Naive thymus-derived CD4-positive, alpha-beta T cell (primary cell): ENCODE data around the gene TMEM247. TPM values are rescaled to one million over a fixed set of nuclear protein-coding genes. Genes with fewer than 3 reads are reported as not detected.

Experiments
- ATAC-seq: fragments of 150-1000 bp; cut with Tn5 transposase; 2 replicates; pipeline ENCODE4 v1.10.0; 2021; ENCODE audit warnings: mild to moderate bottlenecking, moderate library complexity
- CTCF ChIA-PET: fragments of 350-600 bp; sonication (Branson Sonifier 250); formaldehyde crosslinking; loops from one replicate; lab custom pipeline; 2021; ENCODE audit warnings: antibody characterized with exemption; lab: Charles Lee
- POLR2A ChIA-PET: fragments of 350-600 bp; sonication (Branson Sonifier 250); formaldehyde crosslinking; loops from one replicate; lab custom pipeline; 2021; ENCODE audit warnings: antibody characterized with exemption, inconsistent platforms; lab: Charles Lee
- DNase-seq, 9 donors: peaks; one replicate each; pipeline versions ENCODE4 v3.0.0 to v3.0.0-alpha.2; 2020 to 2022; ENCODE audit warnings: mixed read lengths in 1 of 9
- H3K27ac ChIP-seq: one replicate; pipeline ENCODE4 v1.7.0; 2013; ENCODE audit warnings: mild to moderate bottlenecking, low read depth, low read length, moderate library complexity
- H3K27me3 ChIP-seq, 2 donors: one replicate each; pipeline ENCODE4 v1.7.0; 2013; ENCODE audit warnings: low read length in 2 of 2, mild to moderate bottlenecking in 2 of 2, moderate library complexity in 2 of 2; ENCODE audit not compliant: control insufficient read depth in 2 of 2, insufficient read depth in 2 of 2
- H3K36me3 ChIP-seq, 3 experiments: 1 replicate in 2 of 3; 2 replicates in 1 of 3; pipeline ENCODE4 v1.7.0; 2013; ENCODE audit warnings: low read length in 3 of 3, mild to moderate bottlenecking in 3 of 3, moderate library complexity in 1 of 3; ENCODE audit not compliant: insufficient read depth in 3 of 3, control insufficient read depth in 2 of 3
- H3K4me1 ChIP-seq, 2 donors: one replicate each; pipeline ENCODE4 v1.7.0; 2013; ENCODE audit warnings: low read length in 2 of 2, mild to moderate bottlenecking in 2 of 2, moderate library complexity in 1 of 2; ENCODE audit not compliant: control insufficient read depth in 2 of 2, insufficient read depth in 2 of 2
- H3K4me3 ChIP-seq: 2 replicates; pipeline ENCODE4 v1.7.0; 2013; ENCODE audit warnings: mild to moderate bottlenecking, low read length
- H3K9me3 ChIP-seq, 3 experiments: 1 replicate in 2 of 3; 2 replicates in 1 of 3; pipeline ENCODE4 v1.7.0; 2013; ENCODE audit warnings: low read length in 3 of 3; ENCODE audit not compliant: control insufficient read depth in 2 of 3
- H3K27ac Mint-ChIP-seq, 9 donors: one replicate each; pipeline ENCODE4 v1.8.0; 2020 to 2022; ENCODE audit warnings: mixed read lengths in 9 of 9, mild to moderate bottlenecking in 8 of 9, moderate library complexity in 5 of 9, inconsistent platforms in 2 of 9
- H3K27me3 Mint-ChIP-seq, 5 donors: one replicate each; pipeline ENCODE4 v1.8.0; 2021 to 2022; ENCODE audit warnings: mixed read lengths in 5 of 5, mild to moderate bottlenecking in 1 of 5
- H3K36me3 Mint-ChIP-seq, 5 donors: one replicate each; pipeline ENCODE4 v1.8.0; 2020 to 2022; ENCODE audit warnings: mixed read lengths in 5 of 5, mild to moderate bottlenecking in 3 of 5, inconsistent platforms in 1 of 5
- H3K4me1 Mint-ChIP-seq, 7 donors: one replicate each; pipeline ENCODE4 v1.8.0; 2020 to 2022; ENCODE audit warnings: mixed read lengths in 7 of 7, mild to moderate bottlenecking in 3 of 7, inconsistent platforms in 1 of 7
- H3K4me3 Mint-ChIP-seq, 10 donors: one replicate each; pipeline ENCODE4 v1.8.0; 2020 to 2022; ENCODE audit warnings: mild to moderate bottlenecking in 10 of 10, mixed read lengths in 10 of 10, moderate library complexity in 6 of 10, inconsistent platforms in 2 of 10
- H3K9me3 Mint-ChIP-seq, 11 donors: one replicate each; pipeline ENCODE4 v1.8.0; 2020 to 2022; ENCODE audit warnings: mixed read lengths in 11 of 11, mild to moderate bottlenecking in 4 of 11, inconsistent platforms in 1 of 11, moderate library complexity in 1 of 11
- intact Hi-C, 2 donors: fragments of 100-400 bp; cut with micrococcal nuclease; formaldehyde crosslinking; loops; one replicate each; pipeline ENCODE4 v1.15.1; 2023
- polyA plus RNA-seq, 2 donors: library from polyadenylated mRNA; unstranded; fragments of 300-500 nt; fragmentation: Illumina TruSeq; gene quantifications; one replicate each; pipeline ENCODE4 v1.2.3, GENCODE V29; 2021
- total RNA-seq, 6 experiments: library from RNA in 5 of 6; stranded (reverse) in 5 of 6; gene quantifications; 1 replicate in 5 of 6; 2 replicates in 1 of 6; pipeline ENCODE4 v1.2.3 and lab custom pipeline; 2021 to 2026

The TMEM247 gene
- total and polyA plus RNA-seq, 7 experiments from 2014 or later, result not detected

GRCh38 chr2:46481198-46482193 is 2.1 kb downstream of the TMEM247 start:
- POLR2A ChIA-PET, result no interaction called here
- no peaks in the 10 kb centered on the region for H3K9me3 ChIP-seq

GRCh38 chr2:46482490-46482889 is 3.1 kb downstream of the TMEM247 start:
- ChIA-PET CTCF (no interaction called here), POLR2A (no interaction called here)
- H3K36me3 Mint-ChIP-seq, result peaks cover 0 to 7% (median 0%) of the 10 kb centered on the region in 5 donors
- Histone ChIP-seq H3K4me1 (peaks cover 0 to 7% of the 10 kb centered on the region in 2 donors), H3K27ac (no peak overlapping the region), H3K27me3 (no peaks in the 10 kb centered on the region), H3K4me3 (no peak overlapping the region), H3K9me3 (no peaks in the 10 kb centered on the region), H3K36me3 (no peaks in the 10 kb centered on the region)
- H3K27me3 Mint-ChIP-seq, result peaks cover 0 to 2% (median 0%) of the 10 kb centered on the region in 5 donors
- intact Hi-C loops, result no loop called here
- no peak overlapping the region for H3K4me3 Mint-ChIP-seq
- H3K27ac Mint-ChIP-seq, result no peak overlapping the region
- DNase-seq, result no peak
- H3K9me3 Mint-ChIP-seq, result peaks cover 0 to 9% (median 0%) of the 10 kb centered on the region in 11 donors
- H3K4me1 Mint-ChIP-seq, result peaks cover 0 to 16% (median 12%) of the 10 kb centered on the region in 7 donors
- no peak for ATAC-seq

More at GRCh38 chr2:46481198-46482193, 2.1 kb downstream of the TMEM247 start:
- Mint-ChIP-seq H3K4me3 (no peak overlapping the region), H3K27ac (no peak overlapping the region), H3K9me3 (peaks cover 0 to 16% (median 3%) of the 10 kb centered on the region in 11 donors), H3K27me3 (peaks cover 0 to 5% (median 0%) of the 10 kb centered on the region in 5 donors), H3K4me1 (peaks cover 8 to 26% (median 22%) of the 10 kb centered on the region in 7 donors), H3K36me3 (peaks cover 0 to 11% (median 4%) of the 10 kb centered on the region in 5 donors)
- no peak for DNase-seq
- H3K27ac ChIP-seq, result no peak overlapping the region
- no peaks in the 10 kb centered on the region for H3K27me3 ChIP-seq
- intact Hi-C loops, result no loop called here
- CTCF ChIA-PET, result interaction anchor here (0.6 kb wide), 1 partner anchor 1935 kb away, joined by 3 read pairs; no protein-coding TSS in a partner anchor
- no peaks in the 10 kb centered on the region for H3K36me3 ChIP-seq
- ATAC-seq, result no peak
- H3K4me1 ChIP-seq, result peaks cover 0 to 12% of the 10 kb centered on the region in 2 donors
- H3K4me3 ChIP-seq, result no peak overlapping the region

GRCh38 chr2:46485002-46485401 is 5.6 kb downstream of the TMEM247 start:
- CTCF ChIA-PET, result no interaction called here
- H3K9me3 Mint-ChIP-seq, result no peaks in the 10 kb centered on the region
- H3K27me3 Mint-ChIP-seq, result peaks cover 0 to 4% (median 0%) of the 10 kb centered on the region in 5 donors
- no peaks in the 10 kb centered on the region for H3K36me3 Mint-ChIP-seq
- no peak overlapping the region for H3K4me3 Mint-ChIP-seq
- H3K4me1 Mint-ChIP-seq, result peaks cover 0 to 5% (median 1%) of the 10 kb centered on the region in 7 donors
- intact Hi-C loops, result no loop called here
- ATAC-seq (no peak), DNase-seq (no peak)
- Histone ChIP-seq H3K9me3 (no peaks in the 10 kb centered on the region), H3K27ac (no peak overlapping the region), H3K27me3 (no peaks in the 10 kb centered on the region), H3K36me3 (no peaks in the 10 kb centered on the region), H3K4me3 (no peak overlapping the region), H3K4me1 (no peaks in the 10 kb centered on the region)
- no peak overlapping the region for H3K27ac Mint-ChIP-seq
- POLR2A ChIA-PET, result no interaction called here

GRCh38 chr2:46486436-46486835 is 7.1 kb downstream of the TMEM247 start:
- Mint-ChIP-seq H3K36me3 (no peaks in the 10 kb centered on the region), H3K27ac (no peak overlapping the region), H3K27me3 (peaks cover 0 to 4% (median 0%) of the 10 kb centered on the region in 5 donors), H3K9me3 (no peaks in the 10 kb centered on the region), H3K4me1 (peaks cover 0 to 11% (median 2%) of the 10 kb centered on the region in 7 donors), H3K4me3 (no peak overlapping the region)
- ATAC-seq (no peak), DNase-seq (no peak)
- intact Hi-C loops, result no loop called here
- POLR2A ChIA-PET, result no interaction called here
- Histone ChIP-seq H3K36me3 (no peaks in the 10 kb centered on the region), H3K27me3 (no peaks in the 10 kb centered on the region), H3K4me1 (no peaks in the 10 kb centered on the region), H3K27ac (no peak overlapping the region), H3K4me3 (no peak overlapping the region), H3K9me3 (no peaks in the 10 kb centered on the region)
- CTCF ChIA-PET, result no interaction called here

- H3K36me3 Mint-ChIP-seq, result no peaks in the 10 kb centered on the region
Observed at GRCh38 chr2:46487667-46488335, 8.4 kb downstream of the TMEM247 start.

GRCh38 chr2:46488389-46488788 is 9.0 kb downstream of the TMEM247 start:
- ChIA-PET CTCF (no interaction called here), POLR2A (no interaction called here)
- ATAC-seq (no peak), DNase-seq (no peak)
- no peak overlapping the region for H3K4me3 ChIP-seq
- no peaks in the 10 kb centered on the region for H3K4me1 ChIP-seq
- Mint-ChIP-seq H3K27me3 (peaks cover 0 to 4% (median 0%) of the 10 kb centered on the region in 5 donors), H3K9me3 (no peaks in the 10 kb centered on the region), H3K27ac (peak overlapping the region in 1 of 9 donors; percentile 6), H3K4me1 (peaks cover 0 to 11% (median 3%) of the 10 kb centered on the region in 7 donors), H3K4me3 (no peak overlapping the region), H3K36me3 (no peaks in the 10 kb centered on the region)
- no peaks in the 10 kb centered on the region for H3K9me3 ChIP-seq
- H3K27ac ChIP-seq, result no peak overlapping the region
- no peaks in the 10 kb centered on the region for H3K27me3 ChIP-seq
- no peaks in the 10 kb centered on the region for H3K36me3 ChIP-seq
- intact Hi-C loops, result no loop called here

More at GRCh38 chr2:46487667-46488335, 8.4 kb downstream of the TMEM247 start:
- intact Hi-C loops, result no loop called here
- ATAC-seq (no peak), DNase-seq (no peak)
- Mint-ChIP-seq H3K27me3 (peaks cover 0 to 4% (median 0%) of the 10 kb centered on the region in 5 donors), H3K27ac (no peak overlapping the region), H3K9me3 (no peaks in the 10 kb centered on the region), H3K4me1 (peaks cover 0 to 11% (median 3%) of the 10 kb centered on the region in 7 donors), H3K4me3 (no peak overlapping the region)
- POLR2A ChIA-PET, result no interaction called here
- Histone ChIP-seq H3K27me3 (no peaks in the 10 kb centered on the region), H3K4me1 (no peaks in the 10 kb centered on the region), H3K36me3 (no peaks in the 10 kb centered on the region), H3K4me3 (no peak overlapping the region), H3K27ac (no peak overlapping the region), H3K9me3 (no peaks in the 10 kb centered on the region)
- CTCF ChIA-PET, result no interaction called here
